ENCODE measurements around the gene SBF2. TPM values are rescaled to one million over a fixed set of nuclear protein-coding genes. Genes with fewer than 3 reads are reported as not detected.

SBF2 gene
- total RNA-seq, 1 experiment from 2014 or later, result 30.2 TPM

GRCh38 chr11:9757809-9758636 lies 536.0 kb downstream of the SBF2 start:
- WGBS (ENCODE audit: extremely low coverage, insufficient read length, low lambda C conversion rate), result no CpG with 5 or more reads among the region's 64 CpGs
- H3K4me1 Mint-ChIP-seq, result peaks cover 34 to 36% of the 10 kb centered on the region in 2 experiments
- no peak overlapping the region for H2AFZ ChIP-seq (ENCODE audit: low read length)
- no peaks in the 10 kb centered on the region for H4K20me1 ChIP-seq (ENCODE audit: control insufficient read depth, insufficient read depth, insufficient read length)
- H3K14ac ChIP-seq (ENCODE audit: insufficient read depth, low read length), result peak overlapping the region; percentile 85
- no peak overlapping the region for H4K5ac ChIP-seq (ENCODE audit: insufficient read length, low read depth, low read length)
- no peaks in the 10 kb centered on the region for H3K79me1 ChIP-seq (ENCODE audit: insufficient read depth, low read depth, low read length, poor library complexity, severe bottlenecking)
- H4K8ac ChIP-seq (replicated peaks; ENCODE audit: insufficient read length, low read depth, low read length), result no peak overlapping the region
- H2BK15ac ChIP-seq (ENCODE audit: low read depth, low read length), result no peak overlapping the region
- peak; percentile 88 for TF ChIP-seq CTCF (conservative IDR thresholded peaks at IDR 0.05)
- no peaks in the 10 kb centered on the region; a peak in 1 of 5 replicates for H3K9me3 Mint-ChIP-seq
- no peak overlapping the region for H2BK120ac ChIP-seq (ENCODE audit: low read depth, low read length, poor library complexity, severe bottlenecking)
- H2BK5ac ChIP-seq (ENCODE audit: insufficient read length, low read length), result no peak overlapping the region
- no peak overlapping the region for H3T11ph ChIP-seq (ENCODE audit: low read length)
- DNase-seq, result peak; percentile 80
- no peak overlapping the region for H3K23ac ChIP-seq (ENCODE audit: insufficient read length, low read depth, low read length)
- H3K27me3 ChIP-seq (ENCODE audit: insufficient read depth, low read length), result no peaks in the 10 kb centered on the region
- H3K36me3 Mint-ChIP-seq (ENCODE audit: insufficient read depth in 1 of 3, low read depth in 3 of 3), result peaks cover 0 to 3% (median 2%) of the 10 kb centered on the region in 3 experiments; a peak in 4 of 7 replicates
- H3K4me1 ChIP-seq (ENCODE audit: insufficient read depth, low read length), result 0 out of 2 replicates have a peak, but pooled peaks cover 3% of the 10 kb centered on the region
- no peak overlapping the region for H2AK5ac ChIP-seq (ENCODE audit: insufficient read length, low read length)
- H3K4me2 ChIP-seq (ENCODE audit: insufficient read depth, insufficient read length, low read length), result peak overlapping the region; percentile 70
- H4K91ac ChIP-seq (ENCODE audit: insufficient read length, low read depth, low read length), result no peak overlapping the region
- H2BK20ac ChIP-seq (ENCODE audit: low read depth, low read length, poor library complexity, severe bottlenecking), result no peak overlapping the region
- H3K9me3 ChIP-seq (ENCODE audit: control insufficient read depth, low read depth, low read length), result no peaks in the 10 kb centered on the region
- H3K27ac ChIP-seq (ENCODE audit: insufficient read length, low read depth, low read length), result no peak overlapping the region
- H3K9ac ChIP-seq (ENCODE audit: extremely low read depth, insufficient read length, low read length), result no peak overlapping the region
- no peak overlapping the region for H3K4ac ChIP-seq (ENCODE audit: low read depth, low read length)
- peaks cover 9% of the 10 kb centered on the region for H3K23me2 ChIP-seq (ENCODE audit: insufficient read length, low read depth, low read length, poor library complexity, severe bottlenecking)
- no peaks in the 10 kb centered on the region for H3K27me3 Mint-ChIP-seq (ENCODE audit: low read depth)
- H3K27ac Mint-ChIP-seq, result peak overlapping the region in 1 of 3 experiments; percentile 23; a peak in 1 of 7 replicates
- H2BK12ac ChIP-seq (ENCODE audit: insufficient read length, low read depth, low read length), result no peak overlapping the region
- peak overlapping the region; percentile 62 to 71 for H3K4me3 Mint-ChIP-seq
- peak overlapping the region; percentile 19 for H3K18ac ChIP-seq (ENCODE audit: insufficient read length, low read depth, low read length)
- no peak overlapping the region for H3K56ac ChIP-seq (ENCODE audit: insufficient read length, low read depth, low read length)
- H3K79me2 ChIP-seq (ENCODE audit: insufficient read depth, low read length), result no peaks in the 10 kb centered on the region

Measured in H9 (cell line).